HCT116 (cell line): ENCODE measurements around the gene ZNF628. TPM values are rescaled to one million over a fixed set of nuclear protein-coding genes. Genes with fewer than 3 reads are reported as not detected.

Experiments
- ATAC-seq: fragments of 200-7000 bp; cut with Tn5 transposase; 2 replicates; pipeline ENCODE4 v1.9.1; 2020; ENCODE audit warnings: mild to moderate bottlenecking, moderate library complexity
- BruUV-seq: library from RNA; stranded (reverse); fragments of 400-500 nt; replicated peaks from 2 replicates; lab custom pipeline; 2021; lab: Mats Ljungman, UMichigan
- CTCF ChIA-PET: fragments of 300-600 bp; sonication (Branson Sonifier 250); formaldehyde crosslinking; loops from one replicate; lab custom pipeline; 2021; ENCODE audit warnings: antibody characterized with exemption; lab: Charles Lee
- POLR2A ChIA-PET: fragments of 300-600, 350-600 bp; sonication (Branson Sonifier 250); formaldehyde crosslinking; loops from one replicate; lab custom pipeline; 2021; ENCODE audit warnings: antibody characterized with exemption; lab: Charles Lee
- RAD21 ChIA-PET, 2 experiments: fragments of 300-600 bp; sonication (Branson Sonifier 250); formaldehyde crosslinking; loops; one replicate each; lab custom pipeline; 2023; ENCODE audit warnings: low total read pairs in 2 of 2; ENCODE audit not compliant: uncharacterized antibody in 2 of 2, unreplicated experiment in 2 of 2, low non-redundant PET in 1 of 2; lab: Charles Lee
- DNase-seq: peaks from one replicate; pipeline ENCODE4 v3.0.0-alpha.2; 2010; ENCODE audit warnings: low read depth, low spot score
- H2AFZ ChIP-seq: fragments of 200-600 bp; shearing (Covaris generic), sonication (generic); 2 replicates; pipeline ENCODE4 v1.6.1; 2017; ENCODE audit warnings: low read depth, mixed run types, mixed read lengths, antibody characterized with exemption, low read length; ENCODE audit not compliant: poor library complexity, severe bottlenecking
- H3K27ac ChIP-seq: 2 replicates; pipeline ENCODE4 v1.5.1; 2012; ENCODE audit warnings: low read depth, low read length
- H3K27me3 ChIP-seq: fragments of 200-600 bp; sonication (generic); 2 replicates; pipeline ENCODE4 v1.6.1; 2016; ENCODE audit warnings: mixed run types, low read length, mixed read lengths; ENCODE audit not compliant: insufficient read depth
- H3K36me3 ChIP-seq, 2 experiments: fragments of 200-500 bp in 1 of 2; fragments of 200-600 bp in 1 of 2; sonication (Bioruptor generic) in 1 of 2; sonication (generic) in 1 of 2; 2 replicates each; pipeline versions ENCODE4 v1.5.1 to v1.6.1; 2014 to 2016; ENCODE audit warnings: low read length in 2 of 2, inconsistent platforms in 1 of 2, mixed read lengths in 1 of 2, mixed run types in 1 of 2; ENCODE audit not compliant: insufficient read depth in 2 of 2, control insufficient read depth in 1 of 2
- H3K4me1 ChIP-seq, 2 experiments: fragments of 200-600 bp in 1 of 2; sonication (generic) in 1 of 2; 2 replicates each; pipeline versions ENCODE4 v1.5.1 to v1.6.1; 2012 to 2017; ENCODE audit warnings: low read length in 2 of 2, inconsistent platforms in 1 of 2, mild to moderate bottlenecking in 1 of 2, mixed read lengths in 1 of 2, mixed run types in 1 of 2, moderate library complexity in 1 of 2; ENCODE audit not compliant: insufficient read depth in 2 of 2, control insufficient read depth in 1 of 2
- H3K4me2 ChIP-seq: fragments of 200-600 bp; sonication (generic); 2 replicates; pipeline ENCODE4 v1.6.1; 2017; ENCODE audit warnings: mixed run types, low read length, mixed read lengths
- H3K4me3 ChIP-seq, 2 experiments: fragments of 200-600 bp in 1 of 2; sonication (generic) in 1 of 2; replicated peaks in 1 of 2; 2 replicates each; pipeline ENCODE4 v1.5.1; 2011 to 2016; ENCODE audit warnings: low read length in 2 of 2, control low read depth in 1 of 2, low read depth in 1 of 2, mild to moderate bottlenecking in 1 of 2, mixed read lengths in 1 of 2, mixed run types in 1 of 2
- H3K79me2 ChIP-seq: fragments of 200-600 bp; sonication (generic); 2 replicates; pipeline ENCODE4 v1.6.1; 2017; ENCODE audit warnings: mild to moderate bottlenecking, mixed run types, low read length, moderate library complexity, mixed read lengths; ENCODE audit not compliant: insufficient read depth
- H3K9ac ChIP-seq: fragments of 200-600 bp; sonication (generic); 2 replicates; pipeline ENCODE4 v1.6.1; 2016; ENCODE audit warnings: low read length, mixed read lengths
- H3K9me2 ChIP-seq: fragments of 200-600 bp; sonication (generic), shearing (Covaris generic); 2 replicates; pipeline ENCODE4 v1.6.1; 2017; ENCODE audit warnings: mixed run types, mild to moderate bottlenecking, moderate library complexity; ENCODE audit not compliant: insufficient read depth
- H3K9me3 ChIP-seq, 2 experiments: fragments of 200-500 bp in 1 of 2; fragments of 200-600 bp in 1 of 2; sonication (Bioruptor generic) in 1 of 2; sonication (generic) in 1 of 2; 2 replicates each; pipeline ENCODE4 v1.6.1; 2014 to 2017; ENCODE audit warnings: low read length in 2 of 2, mixed read lengths in 2 of 2, inconsistent platforms in 1 of 2, low read depth in 1 of 2, mild to moderate bottlenecking in 1 of 2, mixed run types in 1 of 2, moderate library complexity in 1 of 2; ENCODE audit not compliant: control insufficient read depth in 1 of 2, insufficient read depth in 1 of 2
- H4K20me1 ChIP-seq: fragments of 200-600 bp; sonication (generic), shearing (Covaris generic); 2 replicates; pipeline ENCODE4 v1.6.1; 2017; ENCODE audit warnings: mixed run types, mild to moderate bottlenecking, moderate library complexity; ENCODE audit not compliant: insufficient read depth
- CEBPB ChIP-seq: IDR thresholded peaks from 2 replicates; pipeline ENCODE4 v1.6.1; 2012; ENCODE audit warnings: low read depth
- ELF1 ChIP-seq: IDR thresholded peaks from 2 replicates; pipeline ENCODE4 v1.6.1; 2012; ENCODE audit warnings: low read depth, borderline replicate concordance
- EZH2phosphoT487 ChIP-seq: fragments of 200-600 bp; IDR thresholded peaks from 2 replicates; pipeline ENCODE4 v1.6.1; 2018; ENCODE audit warnings: antibody characterized with exemption, borderline replicate concordance
- RAD21 ChIP-seq: IDR thresholded peaks from 2 replicates; pipeline ENCODE4 v1.6.1; 2012; ENCODE audit warnings: low read depth, mild to moderate bottlenecking
- REST ChIP-seq: IDR thresholded peaks from 2 replicates; pipeline ENCODE4 v1.6.1; 2012; ENCODE audit warnings: low read depth
- SIN3A ChIP-seq: IDR thresholded peaks from 2 replicates; pipeline ENCODE4 v1.6.1; 2012; ENCODE audit warnings: low read depth
- SRF ChIP-seq: IDR thresholded peaks from 2 replicates; pipeline ENCODE4 v1.6.1; 2012; ENCODE audit warnings: low read depth
- ZFX ChIP-seq: fragments of 450-650 bp; IDR thresholded peaks from 2 replicates; pipeline ENCODE4 v1.6.1; 2017
- intact Hi-C: fragments of 100-400 bp; cut with micrococcal nuclease; formaldehyde crosslinking; loops from 2 replicates; pipeline ENCODE4 v1.10.0; 2022
- total RNA-seq: library from RNA; stranded (reverse); gene quantifications from one replicate; pipeline ENCODE4 v1.2.1, GENCODE V29; 2021; ENCODE audit not compliant: unreplicated experiment

The ZNF628 gene
- total RNA-seq, 1 experiment from 2014 or later, result 14.9 TPM

- TF ChIP-seq SRF, result no peak
- TF ChIP-seq REST, result no peak
- no peak for TF ChIP-seq CEBPB
- no peak for TF ChIP-seq ZFX
- no peak for TF ChIP-seq ELF1
- TF ChIP-seq EZH2phosphoT487, result no peak
- no peak for TF ChIP-seq SIN3A
- no peak for TF ChIP-seq RAD21
- Histone ChIP-seq H3K9me2 (no peaks in the 10 kb centered on the region), H3K27me3 (no peaks in the 10 kb centered on the region), H3K27ac (no peak overlapping the region), H3K4me2 (no peak overlapping the region), H3K4me3 (no peak overlapping the region), H3K79me2 (peaks cover 12% of the 10 kb centered on the region; the same call in 1 of the 2 replicates), H3K9me3 (no peaks in the 10 kb centered on the region), H3K9ac (no peak overlapping the region), H2AFZ (no peak overlapping the region), H4K20me1 (no peaks in the 10 kb centered on the region), H3K4me1 (peaks cover 6 to 16% of the 10 kb centered on the region in 2 experiments), H3K36me3 (no peaks in the 10 kb centered on the region; a peak in 1 of 4 replicates)
- RAD21 ChIA-PET, result no interaction called here
- ATAC-seq (no peak), DNase-seq (no peak)
- intact Hi-C loops, result no loop called here
- no TSS peak for BruUV-seq
- CTCF ChIA-PET, result no interaction called here
- POLR2A ChIA-PET, result no interaction called here
Measured at GRCh38 chr19:55456347-55456746, 20.1 kb upstream of the ZNF628 start.
